ENCODE data around the gene NAGPA.

NAGPA gene

GRCh38 chr16:5060073-5060641 lies 26.4 kb upstream of the NAGPA start:
- H3K4me3 ChIP-seq (ENCODE audit: low read depth, low read length), result no peak overlapping the region
- TF ChIP-seq CTCF (IDR thresholded peaks at IDR 0.05; ENCODE audit: borderline replicate concordance, insufficient read depth, low read depth, low read length), result no peak

GRCh38 chr16:5059386-5060072 lies 25.8 kb upstream of the NAGPA start:
- H3K4me3 ChIP-seq (ENCODE audit: low read depth, low read length), result no peak overlapping the region
- TF ChIP-seq CTCF (IDR thresholded peaks at IDR 0.05; ENCODE audit: borderline replicate concordance, insufficient read depth, low read depth, low read length), result no peak

GRCh38 chr16:5058476-5058875 lies 24.7 kb upstream of the NAGPA start:
- TF ChIP-seq CTCF (IDR thresholded peaks at IDR 0.05; ENCODE audit: borderline replicate concordance, insufficient read depth, low read depth, low read length), result 0 out of 2 replicates have a peak, but pooled peaks have one; percentile 1
- no peak overlapping the region for H3K4me3 ChIP-seq (ENCODE audit: low read depth, low read length)

GRCh38 chr16:5056352-5056751 lies 22.6 kb upstream of the NAGPA start:
- peak; percentile 79 for TF ChIP-seq CTCF (IDR thresholded peaks at IDR 0.05; ENCODE audit: borderline replicate concordance, insufficient read depth, low read depth, low read length)
- no peak overlapping the region for H3K4me3 ChIP-seq (ENCODE audit: low read depth, low read length)

- H3K4me3 ChIP-seq (ENCODE audit: low read depth, low read length), result no peak overlapping the region
- TF ChIP-seq CTCF (IDR thresholded peaks at IDR 0.05; ENCODE audit: borderline replicate concordance, insufficient read depth, low read depth, low read length), result no peak
These were observed 21.4 kb upstream of the NAGPA start for GRCh38 chr16:5054876-5055865.

- no peak for TF ChIP-seq CTCF (IDR thresholded peaks at IDR 0.05; ENCODE audit: borderline replicate concordance, insufficient read depth, low read depth, low read length)
- no peak overlapping the region for H3K4me3 ChIP-seq (ENCODE audit: low read depth, low read length)
These were observed 13.2 kb upstream of the NAGPA start for GRCh38 chr16:5046914-5047313.

Measured in GM12875 (cell line).